ENCODE measurements around the gene CHRND.

The CHRND gene

GRCh38 chr2:232488097-232488711, 37.8 kb upstream of the CHRND start:
- no peak overlapping the region for H2BK5ac ChIP-seq (ENCODE audit: low read length)
- peaks cover 8% of the 10 kb centered on the region for H3K79me1 ChIP-seq (ENCODE audit: low read depth, low read length)
- no peak for DNase-seq (ENCODE audit: low spot score)
- no peak overlapping the region for H3K27ac ChIP-seq (replicated peaks; ENCODE audit: low read length)
- H2BK12ac ChIP-seq (ENCODE audit: low read length) = no peak overlapping the region
- no peak overlapping the region for H2BK15ac ChIP-seq (ENCODE audit: low read length)
- H3K14ac ChIP-seq (ENCODE audit: low read length) = no peak overlapping the region
- H3K36me3 ChIP-seq (replicated peaks in 1 of 2; ENCODE audit: control insufficient read depth in 2 of 2, insufficient read depth in 2 of 2, low read length in 2 of 2) = peaks cover 0 to 2% of the 10 kb centered on the region in 2 donors
- H2AK5ac ChIP-seq (ENCODE audit: low read depth, low read length) = no peak overlapping the region
- no peak overlapping the region for H4K91ac ChIP-seq (ENCODE audit: low read depth, low read length, poor library complexity)
- H3K27me3 ChIP-seq (ENCODE audit: control insufficient read depth in 3 of 3, insufficient read depth in 3 of 3, low read depth in 1 of 3, low read length in 3 of 3) = peaks cover 26 to 97% (median 47%) of the 10 kb centered on the region in 3 experiments
- H3K9ac ChIP-seq (ENCODE audit: low read depth, low read length, poor library complexity) = no peak overlapping the region
- peaks cover 0 to 7% of the 10 kb centered on the region in 2 donors for H3K9me3 ChIP-seq (replicated peaks in 1 of 2; ENCODE audit: control insufficient read depth in 2 of 2, insufficient read depth in 1 of 2, low read depth in 1 of 2, low read length in 2 of 2)
- no peak overlapping the region for H3K4ac ChIP-seq (ENCODE audit: low read length)
- H2AFZ ChIP-seq (ENCODE audit: low read length) = peak overlapping the region; percentile 29
- peak overlapping the region; percentile 92 for H3K18ac ChIP-seq (ENCODE audit: low read length)
- peak overlapping the region in 1 of 2 donors; percentile 78 for H3K4me3 ChIP-seq (ENCODE audit: low read length in 2 of 2)
- H3K23ac ChIP-seq (ENCODE audit: low read depth, low read length, poor library complexity) = no peak overlapping the region
- H3K4me1 ChIP-seq (ENCODE audit: control insufficient read depth in 2 of 2, insufficient read depth in 1 of 2, low read depth in 1 of 2, low read length in 2 of 2) = peaks cover 0 to 13% of the 10 kb centered on the region in 2 donors
- no CpG with 5 or more reads among the region's 16 CpGs for WGBS, 2 donors (ENCODE audit: extremely low coverage in 2 of 2, insufficient read length in 2 of 2, insufficient replicate concordance in 1 of 2)
- H4K8ac ChIP-seq (ENCODE audit: low read depth, low read length) = no peak overlapping the region
- peak overlapping the region; percentile 83 for H3K4me2 ChIP-seq (ENCODE audit: insufficient read depth, low read length, poor library complexity, severe bottlenecking)
- no peak overlapping the region for H2BK120ac ChIP-seq (ENCODE audit: low read depth, low read length)

DNA sequence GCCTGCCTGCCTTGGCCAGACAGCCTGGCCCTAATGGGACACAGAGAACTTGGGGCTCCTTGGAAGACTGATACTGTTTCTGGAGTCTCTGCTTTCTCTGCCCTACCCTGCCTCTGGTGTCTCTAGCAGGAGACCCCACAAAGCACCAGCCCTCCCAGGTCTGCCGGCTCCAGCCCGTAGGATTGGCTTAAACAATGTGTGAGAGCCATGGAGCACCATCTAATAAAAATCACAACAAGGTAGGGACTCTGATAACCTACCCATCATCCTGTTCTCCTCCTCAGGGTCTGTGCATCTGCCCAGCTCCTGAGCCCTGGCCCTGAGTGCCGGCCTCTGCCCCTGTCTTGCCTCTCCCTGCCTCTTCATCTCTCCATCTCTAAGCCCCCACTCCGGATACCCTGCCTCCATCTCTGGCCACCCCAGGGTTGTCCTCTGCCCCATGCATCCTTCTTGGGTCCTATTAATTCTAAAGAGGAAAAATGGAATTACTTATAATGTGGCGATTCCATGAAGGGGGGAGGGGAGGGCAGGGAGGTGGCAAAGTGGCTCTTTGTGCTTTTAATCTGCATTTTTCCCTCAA, 37.1 kb upstream of the CHRND start:
- peaks cover 0 to 2% of the 10 kb centered on the region in 2 donors for H3K36me3 ChIP-seq (replicated peaks in 1 of 2; ENCODE audit: control insufficient read depth in 2 of 2, insufficient read depth in 2 of 2, low read length in 2 of 2)
- H3K4ac ChIP-seq (ENCODE audit: low read length) = no peak overlapping the region
- H3K27ac ChIP-seq (replicated peaks; ENCODE audit: low read length) = no peak overlapping the region
- H3K23ac ChIP-seq (ENCODE audit: low read depth, low read length, poor library complexity) = no peak overlapping the region
- H3K9me3 ChIP-seq (replicated peaks in 1 of 2; ENCODE audit: control insufficient read depth in 2 of 2, insufficient read depth in 1 of 2, low read depth in 1 of 2, low read length in 2 of 2) = peaks cover 0 to 7% of the 10 kb centered on the region in 2 donors
- no peak for DNase-seq (ENCODE audit: low spot score)
- no peak overlapping the region for H3K4me2 ChIP-seq (ENCODE audit: insufficient read depth, low read length, poor library complexity, severe bottlenecking)
- H3K79me1 ChIP-seq (ENCODE audit: low read depth, low read length) = peaks cover 8% of the 10 kb centered on the region
- H3K4me1 ChIP-seq (ENCODE audit: control insufficient read depth in 2 of 2, insufficient read depth in 1 of 2, low read depth in 1 of 2, low read length in 2 of 2) = peaks cover 0 to 16% of the 10 kb centered on the region in 2 donors
- H2BK12ac ChIP-seq (ENCODE audit: low read length) = no peak overlapping the region
- no peak overlapping the region for H3K4me3 ChIP-seq (ENCODE audit: low read length in 2 of 2)
- no peak overlapping the region for H2AFZ ChIP-seq (ENCODE audit: low read length)
- no CpG with 5 or more reads among the region's 5 CpGs for WGBS, 2 donors (ENCODE audit: extremely low coverage in 2 of 2, insufficient read length in 2 of 2, insufficient replicate concordance in 1 of 2)
- H3K27me3 ChIP-seq (ENCODE audit: control insufficient read depth in 3 of 3, insufficient read depth in 3 of 3, low read depth in 1 of 3, low read length in 3 of 3) = peaks cover 26 to 97% (median 45%) of the 10 kb centered on the region in 3 experiments
- no peak overlapping the region for H2BK120ac ChIP-seq (ENCODE audit: low read depth, low read length)
- H3K14ac ChIP-seq (ENCODE audit: low read length) = no peak overlapping the region
- peak overlapping the region; percentile 22 for H2AK5ac ChIP-seq (ENCODE audit: low read depth, low read length)
- peak overlapping the region; percentile 39 for H3K18ac ChIP-seq (ENCODE audit: low read length)
- H2BK5ac ChIP-seq (ENCODE audit: low read length) = no peak overlapping the region
- no peak overlapping the region for H4K91ac ChIP-seq (ENCODE audit: low read depth, low read length, poor library complexity)
- H4K8ac ChIP-seq (ENCODE audit: low read depth, low read length) = no peak overlapping the region
- no peak overlapping the region for H2BK15ac ChIP-seq (ENCODE audit: low read length)
- H3K9ac ChIP-seq (ENCODE audit: low read depth, low read length, poor library complexity) = no peak overlapping the region

GRCh38 chr2:232489516-232490220, 36.3 kb upstream of the CHRND start:
- Histone ChIP-seq H2BK120ac (ENCODE audit: low read depth, low read length) (no peak overlapping the region), H2AFZ (ENCODE audit: low read length) (no peak overlapping the region), H3K18ac (ENCODE audit: low read length) (peak overlapping the region; percentile 18), H3K27ac (replicated peaks; ENCODE audit: low read length) (no peak overlapping the region), H2BK12ac (ENCODE audit: low read length) (no peak overlapping the region), H3K4me2 (ENCODE audit: insufficient read depth, low read length, poor library complexity, severe bottlenecking) (no peak overlapping the region), H3K79me1 (ENCODE audit: low read depth, low read length) (peaks cover 5% of the 10 kb centered on the region), H2BK5ac (ENCODE audit: low read length) (no peak overlapping the region), H3K4ac (ENCODE audit: low read length) (no peak overlapping the region), H3K9ac (ENCODE audit: low read depth, low read length, poor library complexity) (no peak overlapping the region), H2AK5ac (ENCODE audit: low read depth, low read length) (peak overlapping the region; percentile 9), H3K9me3 (replicated peaks in 1 of 2; ENCODE audit: control insufficient read depth in 2 of 2, insufficient read depth in 1 of 2, low read depth in 1 of 2, low read length in 2 of 2) (peaks cover 0 to 5% of the 10 kb centered on the region in 2 donors), H3K23ac (ENCODE audit: low read depth, low read length, poor library complexity) (no peak overlapping the region), H3K27me3 (ENCODE audit: control insufficient read depth in 3 of 3, insufficient read depth in 3 of 3, low read depth in 1 of 3, low read length in 3 of 3) (peaks cover 26 to 97% (median 37%) of the 10 kb centered on the region in 3 experiments), H4K91ac (ENCODE audit: low read depth, low read length, poor library complexity) (no peak overlapping the region), H2BK15ac (ENCODE audit: low read length) (no peak overlapping the region), H3K4me3 (ENCODE audit: low read length in 2 of 2) (no peak overlapping the region), H3K14ac (ENCODE audit: low read length) (no peak overlapping the region), H3K4me1 (ENCODE audit: control insufficient read depth in 2 of 2, insufficient read depth in 1 of 2, low read depth in 1 of 2, low read length in 2 of 2) (peaks cover 3 to 25% of the 10 kb centered on the region in 2 donors), H3K36me3 (replicated peaks in 1 of 2; ENCODE audit: control insufficient read depth in 2 of 2, insufficient read depth in 2 of 2, low read length in 2 of 2) (no peaks in the 10 kb centered on the region), H4K8ac (ENCODE audit: low read depth, low read length) (no peak overlapping the region)
- no peak for DNase-seq (ENCODE audit: low spot score)
- no CpG with 5 or more reads among the region's 9 CpGs for WGBS, 2 donors (ENCODE audit: extremely low coverage in 2 of 2, insufficient read length in 2 of 2, insufficient replicate concordance in 1 of 2)

Data from neuronal stem cell (in vitro differentiated cells).